Measurements from ENCODE around the gene GATA5. TPM values are rescaled to one million over a fixed set of nuclear protein-coding genes. Genes with fewer than 3 reads are reported as not detected.

GATA5 gene
- total RNA-seq, 1 experiment from 2014 or later = not detected

DNA sequence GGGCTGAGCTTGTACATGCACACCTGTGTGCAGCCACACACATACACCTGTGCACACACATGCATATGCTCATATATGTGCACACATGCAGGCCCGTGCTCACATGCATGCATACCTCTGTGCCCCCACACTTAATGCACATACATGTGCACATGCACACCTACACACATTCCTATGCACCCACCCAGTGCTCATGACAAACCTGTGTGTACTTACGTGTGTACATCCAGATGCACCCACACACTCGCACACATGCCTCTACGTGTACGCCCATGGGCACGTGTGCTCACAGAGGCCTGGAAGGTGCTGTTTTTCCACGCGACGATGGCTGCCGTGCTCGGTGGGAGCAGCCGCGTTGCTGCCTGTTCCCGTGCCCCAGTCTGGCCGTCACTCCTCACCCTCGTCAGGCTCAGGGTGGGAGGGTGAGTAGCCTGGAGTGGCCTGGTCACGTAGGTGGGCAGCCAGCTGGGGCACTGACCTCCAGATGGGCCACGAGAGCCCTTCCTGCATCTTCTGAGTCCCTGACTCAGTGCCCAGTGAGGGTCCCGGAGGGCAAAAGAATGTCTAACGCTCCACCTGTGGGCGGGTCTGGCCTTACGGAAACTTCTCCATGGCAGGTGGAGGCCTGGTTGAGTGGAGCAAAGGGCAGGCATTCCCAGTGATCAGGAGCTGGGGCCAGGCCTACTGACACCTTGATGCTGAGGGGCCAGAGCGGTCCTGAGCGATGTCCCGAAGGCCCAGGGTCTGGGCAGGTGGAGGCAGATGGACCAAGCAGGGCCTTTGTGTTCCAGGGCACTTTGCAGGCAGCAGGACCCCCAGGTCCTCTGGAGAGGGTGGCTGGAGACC lies 8.0 kb upstream of the GATA5 start:
- no peak for TF ChIP-seq CTCF (IDR thresholded peaks at IDR 0.05; ENCODE audit: unreplicated experiment)
- Mint-ChIP-seq H3K9me3 (ENCODE audit: low read depth, unreplicated experiment) (no peaks in the 10 kb centered on the region), H3K4me3 (ENCODE audit: low read depth, unreplicated experiment) (no peak overlapping the region), H3K27ac (ENCODE audit: unreplicated experiment) (no peak overlapping the region), H3K27me3 (ENCODE audit: unreplicated experiment) (peaks cover 90% of the 10 kb centered on the region), H3K4me1 (ENCODE audit: low read depth, unreplicated experiment) (peaks cover 16% of the 10 kb centered on the region), H3K36me3 (ENCODE audit: insufficient read depth, unreplicated experiment) (peaks cover 7% of the 10 kb centered on the region)
- CTCF ChIA-PET = interaction anchor here (3.0 kb wide), 1 partner anchor 10 kb away, joined by 14 read pairs; no protein-coding TSS in a partner anchor
- no TSS peak for BruUV-seq (replicated peaks)
- intact Hi-C loops (cut with micrococcal nuclease; ENCODE audit: unreplicated experiment) = loop anchor here (10.0 kb wide), 1 partner anchor 179 kb away; the partner anchor contains the start of gene ADRM1
- DNase-seq = no peak

GRCh38 chr20:62482974-62483373 lies 7.2 kb upstream of the GATA5 start:
- DNase-seq = no peak
- peaks cover 90% of the 10 kb centered on the region for H3K27me3 Mint-ChIP-seq (ENCODE audit: unreplicated experiment)
- no peak for TF ChIP-seq CTCF (IDR thresholded peaks at IDR 0.05; ENCODE audit: unreplicated experiment)
- CTCF ChIA-PET = interaction anchor here (3.0 kb wide), 1 partner anchor 11 kb away, joined by 14 read pairs; no protein-coding TSS in a partner anchor
- no TSS peak for BruUV-seq (replicated peaks)
- intact Hi-C loops (cut with micrococcal nuclease; ENCODE audit: unreplicated experiment) = loop anchor here (10.0 kb wide), 1 partner anchor 178 kb away; the partner anchor contains the start of gene ADRM1
- H3K9me3 Mint-ChIP-seq (ENCODE audit: low read depth, unreplicated experiment) = no peaks in the 10 kb centered on the region
- H3K36me3 Mint-ChIP-seq (ENCODE audit: insufficient read depth, unreplicated experiment) = peaks cover 7% of the 10 kb centered on the region
- H3K4me3 Mint-ChIP-seq (ENCODE audit: low read depth, unreplicated experiment) = no peak overlapping the region
- H3K4me1 Mint-ChIP-seq (ENCODE audit: low read depth, unreplicated experiment) = peaks cover 17% of the 10 kb centered on the region
- no peak overlapping the region for H3K27ac Mint-ChIP-seq (ENCODE audit: unreplicated experiment)

DNA sequence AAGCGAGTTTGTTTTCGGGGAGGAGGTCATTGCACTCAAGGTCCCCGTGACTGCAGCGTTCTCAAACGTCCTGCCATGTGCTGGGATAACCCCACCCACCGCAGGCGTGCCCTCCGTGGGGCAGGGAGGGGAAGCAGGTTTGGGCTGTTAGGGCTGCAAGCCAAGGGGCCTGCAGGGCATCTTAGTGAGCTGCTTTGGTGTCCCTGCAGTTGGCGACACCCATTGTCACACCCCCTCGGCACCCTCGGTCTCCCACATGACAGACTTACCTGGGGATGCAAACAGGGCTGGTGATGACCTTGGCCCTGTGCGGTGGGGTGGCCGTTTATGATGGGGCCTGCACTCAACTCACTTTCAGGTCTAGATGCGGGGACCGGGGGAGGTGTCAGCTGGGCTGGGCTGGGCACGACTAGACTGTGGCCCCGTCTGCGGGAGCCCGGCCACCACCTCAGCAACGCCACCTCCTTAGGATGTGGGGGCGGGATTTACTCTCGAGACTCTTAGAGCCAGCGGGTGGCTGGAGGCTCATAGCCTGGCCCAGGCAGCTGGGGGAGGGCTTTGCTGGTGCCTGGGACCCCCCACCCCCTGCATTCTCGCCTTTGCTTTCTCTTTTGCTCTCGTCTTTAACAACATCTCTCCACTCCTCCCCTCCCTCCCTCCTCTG lies 6.5 kb upstream of the GATA5 start:
- H3K4me1 Mint-ChIP-seq (ENCODE audit: low read depth, unreplicated experiment) = peaks cover 18% of the 10 kb centered on the region
- intact Hi-C loops (cut with micrococcal nuclease; ENCODE audit: unreplicated experiment) = loop anchor here (10.0 kb wide), 1 partner anchor 177 kb away; the partner anchor contains the start of gene ADRM1

More for the DNA sequence above, 6.5 kb upstream of the GATA5 start:
- Mint-ChIP-seq H3K27ac (ENCODE audit: unreplicated experiment) (no peak overlapping the region), H3K27me3 (ENCODE audit: unreplicated experiment) (peaks cover 90% of the 10 kb centered on the region), H3K36me3 (ENCODE audit: insufficient read depth, unreplicated experiment) (peaks cover 7% of the 10 kb centered on the region), H3K9me3 (ENCODE audit: low read depth, unreplicated experiment) (no peaks in the 10 kb centered on the region), H3K4me3 (ENCODE audit: low read depth, unreplicated experiment) (no peak overlapping the region)
- no peak for TF ChIP-seq CTCF (IDR thresholded peaks at IDR 0.05; ENCODE audit: unreplicated experiment)
- DNase-seq = peak; percentile 40
- CTCF ChIA-PET = interaction anchor here (0.8 to 3.0 kb wide), 3 partner anchors 11 to 310 kb away, joined by 3 to 14 read pairs (median 5); no protein-coding TSS in a partner anchor
- no TSS peak for BruUV-seq (replicated peaks)
